ENCODE data around the gene KCNQ4. TPM values are rescaled to one million over a fixed set of nuclear protein-coding genes. Genes with fewer than 3 reads are reported as not detected.

The KCNQ4 gene
- total RNA-seq, 1 donor from 2014 or later: 0.85 TPM

GRCh38 chr1:40776236-40777072 lies 7.1 kb upstream of the KCNQ4 start:
- H3K27ac Mint-ChIP-seq: no peak overlapping the region
- H3K36me3 Mint-ChIP-seq: peaks cover 20% of the 10 kb centered on the region
- DNase-seq (ENCODE audit: extremely low spot score, unreplicated experiment): no peak
- H3K4me3 Mint-ChIP-seq: no peak overlapping the region
- peaks cover 4% of the 10 kb centered on the region for H3K27me3 Mint-ChIP-seq
- TF ChIP-seq CTCF (conservative IDR thresholded peaks at IDR 0.05): no peak
- peaks cover 11% of the 10 kb centered on the region for H3K9me3 Mint-ChIP-seq
- H3K4me1 Mint-ChIP-seq (ENCODE audit: unreplicated experiment): peaks cover 11% of the 10 kb centered on the region

- peaks cover 11% of the 10 kb centered on the region for H3K27me3 Mint-ChIP-seq
- no peak for DNase-seq (ENCODE audit: extremely low spot score, unreplicated experiment)
- H3K4me3 Mint-ChIP-seq: no peak overlapping the region
- H3K4me1 Mint-ChIP-seq (ENCODE audit: unreplicated experiment): peaks cover 11% of the 10 kb centered on the region
- peaks cover 11% of the 10 kb centered on the region for H3K9me3 Mint-ChIP-seq
- H3K27ac Mint-ChIP-seq: no peak overlapping the region
- peaks cover 19% of the 10 kb centered on the region for H3K36me3 Mint-ChIP-seq
- TF ChIP-seq CTCF (conservative IDR thresholded peaks at IDR 0.05): no peak
Observed at GRCh38 chr1:40777224-40777970, 6.2 kb upstream of the KCNQ4 start.

- no peak for TF ChIP-seq CTCF (conservative IDR thresholded peaks at IDR 0.05)
- peaks cover 11% of the 10 kb centered on the region for H3K9me3 Mint-ChIP-seq
- peaks cover 16% of the 10 kb centered on the region for H3K36me3 Mint-ChIP-seq
- peak overlapping the region; percentile 71 for H3K27ac Mint-ChIP-seq
- H3K4me3 Mint-ChIP-seq: peak overlapping the region; percentile 65
- no peak for DNase-seq (ENCODE audit: extremely low spot score, unreplicated experiment)
- peaks cover 15% of the 10 kb centered on the region for H3K4me1 Mint-ChIP-seq (ENCODE audit: unreplicated experiment)
- peaks cover 29% of the 10 kb centered on the region for H3K27me3 Mint-ChIP-seq
Observed at GRCh38 chr1:40780678-40781607, 2.6 kb upstream of the KCNQ4 start.

- TF ChIP-seq CTCF (conservative IDR thresholded peaks at IDR 0.05): no peak
- Mint-ChIP-seq H3K27ac (peak overlapping the region; percentile 71), H3K4me1 (ENCODE audit: unreplicated experiment) (peaks cover 15% of the 10 kb centered on the region), H3K4me3 (peak overlapping the region; percentile 65), H3K36me3 (peaks cover 14% of the 10 kb centered on the region), H3K9me3 (peaks cover 9% of the 10 kb centered on the region), H3K27me3 (peaks cover 29% of the 10 kb centered on the region)
- DNase-seq (ENCODE audit: extremely low spot score, unreplicated experiment): no peak
Observed at GRCh38 chr1:40781608-40781971, 2.0 kb upstream of the KCNQ4 start.

- peak; percentile 36 for TF ChIP-seq CTCF (conservative IDR thresholded peaks at IDR 0.05)
- peak overlapping the region; percentile 87 for H3K4me3 Mint-ChIP-seq
- H3K9me3 Mint-ChIP-seq: peaks cover under 1% of the 10 kb centered on the region
- peaks cover 15% of the 10 kb centered on the region for H3K4me1 Mint-ChIP-seq (ENCODE audit: unreplicated experiment)
- DNase-seq (ENCODE audit: extremely low spot score, unreplicated experiment): no peak
- peaks cover 5% of the 10 kb centered on the region for H3K36me3 Mint-ChIP-seq
- peaks cover 29% of the 10 kb centered on the region for H3K27me3 Mint-ChIP-seq
- peak overlapping the region; percentile 78 for H3K27ac Mint-ChIP-seq
Observed at GRCh38 chr1:40782371-40782956, 1.1 kb upstream of the KCNQ4 start.
